GM12873 (cell line): ENCODE data around the gene DGUOK.

Source experiments
- TF ChIP-seq, protein P1 (sequence below): IDR thresholded peaks from 2 replicates; pipeline ENCODE4 v1.5.1; 2012; ENCODE audit warnings: low read depth, mild to moderate bottlenecking, moderate library complexity, low read length, control low read depth; ENCODE audit not compliant: insufficient read depth; ENCODE audit errors: missing control alignments

The DGUOK gene

DNA sequence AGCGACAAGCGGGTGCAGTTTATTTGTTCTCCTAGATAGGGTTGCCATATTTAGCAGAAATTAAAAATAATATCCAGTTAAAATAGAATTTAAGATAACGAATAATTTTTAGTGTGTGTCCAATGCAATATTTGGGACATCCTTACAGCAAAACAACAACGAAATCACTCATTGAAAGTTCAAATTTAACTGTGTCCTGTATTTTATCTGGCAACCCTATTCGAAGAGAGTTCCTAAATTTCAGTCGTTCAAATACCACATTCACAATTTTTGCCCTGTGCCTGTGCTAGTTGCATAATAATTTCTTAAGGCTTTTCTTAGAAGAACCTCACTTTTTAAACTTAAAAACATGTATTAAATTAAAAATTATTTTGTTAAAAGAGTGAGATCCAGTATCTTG is 664 bp downstream of the DGUOK start:
- TF ChIP-seq, protein P1, sequence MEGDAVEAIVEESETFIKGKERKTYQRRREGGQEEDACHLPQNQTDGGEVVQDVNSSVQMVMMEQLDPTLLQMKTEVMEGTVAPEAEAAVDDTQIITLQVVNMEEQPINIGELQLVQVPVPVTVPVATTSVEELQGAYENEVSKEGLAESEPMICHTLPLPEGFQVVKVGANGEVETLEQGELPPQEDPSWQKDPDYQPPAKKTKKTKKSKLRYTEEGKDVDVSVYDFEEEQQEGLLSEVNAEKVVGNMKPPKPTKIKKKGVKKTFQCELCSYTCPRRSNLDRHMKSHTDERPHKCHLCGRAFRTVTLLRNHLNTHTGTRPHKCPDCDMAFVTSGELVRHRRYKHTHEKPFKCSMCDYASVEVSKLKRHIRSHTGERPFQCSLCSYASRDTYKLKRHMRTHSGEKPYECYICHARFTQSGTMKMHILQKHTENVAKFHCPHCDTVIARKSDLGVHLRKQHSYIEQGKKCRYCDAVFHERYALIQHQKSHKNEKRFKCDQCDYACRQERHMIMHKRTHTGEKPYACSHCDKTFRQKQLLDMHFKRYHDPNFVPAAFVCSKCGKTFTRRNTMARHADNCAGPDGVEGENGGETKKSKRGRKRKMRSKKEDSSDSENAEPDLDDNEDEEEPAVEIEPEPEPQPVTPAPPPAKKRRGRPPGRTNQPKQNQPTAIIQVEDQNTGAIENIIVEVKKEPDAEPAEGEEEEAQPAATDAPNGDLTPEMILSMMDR, result no peak

DNA sequence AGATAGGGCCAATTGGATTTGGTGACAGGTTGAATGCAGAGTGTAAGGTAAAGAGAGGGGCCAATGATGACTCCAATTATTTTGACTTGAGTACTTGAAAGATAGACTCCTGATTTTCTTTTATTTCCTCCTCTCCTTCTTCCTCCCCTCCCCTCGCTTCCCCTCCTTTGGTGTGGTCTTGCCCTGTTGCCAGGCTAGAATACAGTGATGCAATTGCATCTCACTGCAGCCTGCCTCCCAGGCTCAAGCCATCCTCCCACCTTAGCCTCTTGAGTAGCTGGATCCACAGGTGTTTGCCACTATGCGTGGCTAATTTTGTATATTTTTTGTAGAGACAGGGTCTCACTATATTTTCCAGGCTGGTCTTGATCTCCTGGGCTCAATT is 2.3 kb downstream of the DGUOK start:
- TF ChIP-seq, protein P1, result no peak

- TF ChIP-seq, protein P1, result no peak
These were observed 3.7 kb downstream of the DGUOK start for GRCh38 chr2:73930386-73930785.

GRCh38 chr2:73931531-73932500 is 5.1 kb downstream of the DGUOK start:
- TF ChIP-seq, protein P1, result no peak

DNA sequence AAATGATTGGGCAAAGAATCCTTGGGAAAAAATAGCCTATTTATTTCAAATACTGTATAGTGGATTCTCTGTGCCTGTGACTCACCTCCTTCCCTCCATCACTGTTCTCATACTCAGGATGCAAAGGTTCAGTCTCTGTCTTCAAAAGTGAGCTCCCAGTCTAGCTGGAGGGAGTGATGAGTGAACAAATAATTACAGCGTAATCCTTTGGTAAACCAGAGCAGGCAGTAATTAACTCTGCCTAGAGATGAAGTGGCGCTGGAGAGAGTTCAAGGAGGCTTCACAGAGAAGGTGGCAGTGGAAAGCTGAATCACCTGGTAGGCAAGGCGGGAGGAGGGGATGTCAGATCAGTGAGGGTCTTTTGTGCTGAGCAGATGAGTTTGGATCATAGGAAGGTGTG is 6.5 kb downstream of the DGUOK start:
- TF ChIP-seq, protein P1, result no peak

DNA sequence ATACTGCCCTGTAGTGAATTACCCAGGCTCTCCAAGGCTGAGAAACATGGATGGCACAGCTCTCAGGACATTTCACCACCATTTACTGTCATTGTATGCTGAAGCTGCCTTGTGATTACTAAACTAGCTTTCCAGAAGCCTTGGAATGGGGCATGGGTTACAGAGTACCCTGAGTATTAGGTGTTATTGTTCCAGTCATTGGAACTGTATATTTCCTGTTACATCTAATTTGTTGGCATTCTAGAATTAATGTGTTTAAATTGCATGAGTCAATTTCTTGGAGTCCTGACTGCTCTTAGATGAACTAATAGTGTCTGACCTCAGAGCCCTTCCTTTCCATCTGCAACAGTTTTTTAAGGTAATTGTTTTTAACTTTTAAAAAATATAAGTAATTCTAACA is 9.0 kb downstream of the DGUOK start:
- TF ChIP-seq, protein P1, result no peak

- TF ChIP-seq, protein P1, result no peak
These were observed 10.6 kb downstream of the DGUOK start for GRCh38 chr2:73937103-73937885.
